HG03045 (cell line): ENCODE data around the gene DTNB.
A peak's percentile ranks its signal among the peaks of the same experiment; 100 is the strongest.
"Not testable (repeated sequence)": the region's sequence is repeated elsewhere in the genome, so short reads cannot be mapped to it uniquely, and the experiment has no call there.

Source experiments
- ATAC-seq: cut with Tn5 transposase; IDR thresholded peaks from one replicate; pipeline ENCODE4 v1.9.1; 2021; ENCODE audit warnings: mild to moderate bottlenecking, moderate library complexity; ENCODE audit not compliant: unreplicated experiment

DTNB gene

GRCh38 chr2:25673300-25674076, at the start of gene DTNB:
DTNB (minus strand) TSS chr2:25673577; CDS start chr2:25652660, 20,917 bp downstream.
- ATAC-seq = peak; percentile 75

- no peak for ATAC-seq
Observed at GRCh38 chr2:25722224-25722623, 48.8 kb upstream of the DTNB start.

GRCh38 chr2:25720575-25720974, 47.2 kb upstream of the DTNB start:
- ATAC-seq = no peak

GRCh38 chr2:25714740-25715139, 41.4 kb upstream of the DTNB start:
- ATAC-seq = no peak

GRCh38 chr2:25712455-25712854, 39.1 kb upstream of the DTNB start:
- ATAC-seq = no peak

- ATAC-seq = no peak
Observed at GRCh38 chr2:25711675-25712354, 38.4 kb upstream of the DTNB start.

GRCh38 chr2:25710750-25711149, 37.4 kb upstream of the DTNB start:
- ATAC-seq = no peak

- no peak for ATAC-seq
Observed at GRCh38 chr2:25709349-25709748, 36.0 kb upstream of the DTNB start.

- ATAC-seq = no peak
Observed at GRCh38 chr2:25707927-25708590, 34.7 kb upstream of the DTNB start.

- not testable (repeated sequence) for ATAC-seq
Observed at GRCh38 chr2:25705575-25705974, 32.2 kb upstream of the DTNB start.

- ATAC-seq = no peak
Observed at GRCh38 chr2:25701801-25702200, 28.4 kb upstream of the DTNB start.

- no peak for ATAC-seq
Observed at GRCh38 chr2:25700221-25700660, 26.9 kb upstream of the DTNB start.

GRCh38 chr2:25699216-25699615, 25.8 kb upstream of the DTNB start:
- ATAC-seq = no peak

GRCh38 chr2:25698752-25699151, 25.4 kb upstream of the DTNB start:
- ATAC-seq = no peak

- ATAC-seq = no peak
Observed at GRCh38 chr2:25697559-25698341, 24.4 kb upstream of the DTNB start.

- ATAC-seq = no peak
Observed at GRCh38 chr2:25692737-25693445, 19.5 kb upstream of the DTNB start.

- no peak for ATAC-seq
Observed at GRCh38 chr2:25692143-25692542, 18.8 kb upstream of the DTNB start.

GRCh38 chr2:25690058-25690457, 16.7 kb upstream of the DTNB start:
- ATAC-seq = no peak

GRCh38 chr2:25688236-25688635, 14.9 kb upstream of the DTNB start:
- ATAC-seq = no peak

- no peak for ATAC-seq
Observed at GRCh38 chr2:25685741-25686140, 12.4 kb upstream of the DTNB start.
